ENCODE data around the gene CXCL1. TPM values are rescaled to one million over a fixed set of nuclear protein-coding genes. Genes with fewer than 3 reads are reported as not detected.

The CXCL1 gene
- 21.6 and 120 TPM in 2 replicates for total RNA-seq

DNA sequence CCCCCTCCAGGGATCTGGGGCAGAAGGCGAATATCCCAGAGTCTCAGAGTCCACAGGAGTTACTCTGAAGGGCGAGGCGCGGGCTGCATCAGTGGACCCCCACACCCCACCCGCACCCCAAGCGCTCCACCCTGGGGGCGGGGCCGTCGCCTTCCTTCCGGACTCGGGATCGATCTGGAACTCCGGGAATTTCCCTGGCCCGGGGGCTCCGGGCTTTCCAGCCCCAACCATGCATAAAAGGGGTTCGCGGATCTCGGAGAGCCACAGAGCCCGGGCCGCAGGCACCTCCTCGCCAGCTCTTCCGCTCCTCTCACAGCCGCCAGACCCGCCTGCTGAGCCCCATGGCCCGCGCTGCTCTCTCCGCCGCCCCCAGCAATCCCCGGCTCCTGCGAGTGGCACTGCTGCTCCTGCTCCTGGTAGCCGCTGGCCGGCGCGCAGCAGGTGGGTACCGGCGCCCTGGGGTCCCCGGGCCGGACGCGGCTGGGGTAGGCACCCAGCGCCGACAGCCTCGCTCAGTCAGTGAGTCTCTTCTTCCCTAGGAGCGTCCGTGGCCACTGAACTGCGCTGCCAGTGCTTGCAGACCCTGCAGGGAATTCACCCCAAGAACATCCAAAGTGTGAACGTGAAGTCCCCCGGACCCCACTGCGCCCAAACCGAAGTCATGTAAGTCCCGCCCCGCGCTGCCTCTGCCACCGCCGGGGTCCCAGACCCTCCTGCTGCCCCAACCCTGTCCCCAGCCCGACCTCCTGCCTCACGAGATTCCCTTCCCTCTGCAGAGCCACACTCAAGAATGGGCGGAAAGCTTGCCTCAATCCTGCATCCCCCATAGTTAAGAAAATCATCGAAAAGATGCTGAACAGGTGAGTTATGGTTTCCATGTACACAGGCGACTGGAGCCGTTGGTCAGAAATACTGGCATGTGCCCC is at the start of gene CXCL1:
Gene CXCL1, plus strand, starts transcription at position 264 of the 926 bp plus-strand sequence. Its CDS starts 78 bp downstream, at position 342.

DNA sequence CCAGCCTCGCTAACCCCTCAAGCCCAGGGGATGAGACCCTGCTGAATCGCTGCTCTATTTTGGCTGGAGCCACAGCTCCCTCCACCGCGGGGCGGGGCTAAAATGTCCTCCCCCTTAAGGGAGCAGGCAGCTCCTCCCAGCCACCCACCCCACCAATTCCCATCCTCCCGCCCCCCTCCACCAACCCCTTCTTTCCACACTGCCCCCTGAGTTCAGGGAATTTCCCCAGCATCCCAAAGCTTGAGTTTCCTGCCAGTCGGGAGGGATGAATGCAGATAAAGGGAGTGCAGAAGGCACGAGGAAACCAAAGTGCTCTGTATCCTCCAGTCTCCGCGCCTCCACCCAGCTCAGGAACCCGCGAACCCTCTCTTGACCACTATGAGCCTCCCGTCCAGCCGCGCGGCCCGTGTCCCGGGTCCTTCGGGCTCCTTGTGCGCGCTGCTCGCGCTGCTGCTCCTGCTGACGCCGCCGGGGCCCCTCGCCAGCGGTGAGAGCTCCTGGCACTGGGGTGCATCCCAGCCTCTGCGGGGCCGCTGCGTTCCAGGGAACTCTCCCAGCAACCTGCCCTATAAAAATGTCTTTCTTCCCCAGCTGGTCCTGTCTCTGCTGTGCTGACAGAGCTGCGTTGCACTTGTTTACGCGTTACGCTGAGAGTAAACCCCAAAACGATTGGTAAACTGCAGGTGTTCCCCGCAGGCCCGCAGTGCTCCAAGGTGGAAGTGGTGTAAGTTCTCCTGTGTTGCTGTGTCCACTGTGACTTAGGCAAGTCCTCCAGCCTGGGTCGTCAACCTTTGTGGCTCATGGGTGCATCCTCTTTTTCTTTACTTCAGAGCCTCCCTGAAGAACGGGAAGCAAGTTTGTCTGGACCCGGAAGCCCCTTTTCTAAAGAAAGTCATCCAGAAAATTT is 32.6 kb upstream of the CXCL1 start, which contains the start of gene CXCL6:
Gene CXCL6, plus strand, starts transcription at position 306 of the 907 bp plus-strand sequence. Its CDS starts 73 bp downstream, at position 379.

DNA sequence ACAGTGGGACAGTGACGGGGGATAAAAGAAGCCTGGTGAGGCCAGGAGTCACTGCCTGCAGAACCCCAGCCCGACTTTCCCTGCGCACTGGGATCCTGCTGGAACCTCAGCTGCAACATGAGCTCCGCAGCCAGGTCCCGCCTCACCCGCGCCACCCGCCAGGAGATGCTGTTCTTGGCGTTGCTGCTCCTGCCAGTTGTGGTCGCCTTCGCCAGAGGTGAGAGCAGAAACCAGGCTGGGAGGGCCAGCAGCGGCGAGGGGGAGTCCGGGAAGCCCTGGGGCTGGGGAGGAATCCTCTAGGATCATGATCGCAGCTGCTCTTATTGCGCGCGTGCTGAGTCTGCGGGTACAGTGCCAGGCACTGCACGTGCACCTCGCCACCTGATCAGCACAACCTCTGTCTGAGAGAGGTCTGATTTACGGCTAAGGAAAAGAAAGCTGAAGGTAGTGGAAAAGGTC is 15.9 kb upstream of the CXCL1 start, which contains the start of gene PF4V1:
Gene PF4V1, plus strand, starts transcription at position 51 of the 459 bp plus-strand sequence. Its CDS starts 67 bp downstream, at position 118.

Other genes with a start within 250 kb of the CXCL1 start
- 0.03 TPM in 1 of 2 replicates, not detected in the other for gene RASSF6, start 249.0 kb upstream of the CXCL1 start, total RNA-seq
- gene CXCL8, start 128.8 kb upstream of the CXCL1 start, total RNA-seq: 23.3 and 132 TPM in 2 replicates
- gene CXCL6, start 32.7 kb upstream of the CXCL1 start, total RNA-seq: 19.6 and 184 TPM in 2 replicates
- 2.1 and 4.2 TPM in 2 replicates for gene PF4V1, start 16.1 kb upstream of the CXCL1 start, total RNA-seq
- not detected in 2 replicates for gene PF4, start 112.6 kb downstream of the CXCL1 start, total RNA-seq
- not detected in 2 replicates for gene PPBP, start 118.8 kb downstream of the CXCL1 start, total RNA-seq
- gene CXCL5, start 129.3 kb downstream of the CXCL1 start, total RNA-seq: 0.59 and 1.7 TPM in 2 replicates
- gene CXCL3, start 169.3 kb downstream of the CXCL1 start, total RNA-seq: 1.5 and 9.0 TPM in 2 replicates
- 1.6 and 14.1 TPM in 2 replicates for gene CXCL2, start 229.8 kb downstream of the CXCL1 start, total RNA-seq

Data from smooth muscle cell of the pulmonary artery (primary cell).